Measurements from ENCODE around the gene ANGPT4.

Gene ANGPT4

GRCh38 chr20:934186-934840 is 18.2 kb upstream of the ANGPT4 start:
- DNase-seq = no peak

- no peak for DNase-seq
Measured at GRCh38 chr20:933029-933428, 16.9 kb upstream of the ANGPT4 start.

- no peak for DNase-seq
Measured at GRCh38 chr20:931401-931800, 15.3 kb upstream of the ANGPT4 start.

GRCh38 chr20:926670-927069 is 10.5 kb upstream of the ANGPT4 start:
- DNase-seq = no peak

GRCh38 chr20:925516-925915 is 9.4 kb upstream of the ANGPT4 start:
- DNase-seq = no peak

- DNase-seq = no peak
Measured at GRCh38 chr20:924639-925038, 8.5 kb upstream of the ANGPT4 start.

GRCh38 chr20:922781-923180 is 6.6 kb upstream of the ANGPT4 start:
- no peak for DNase-seq

GRCh38 chr20:921068-921467 is 4.9 kb upstream of the ANGPT4 start:
- DNase-seq = no peak

GRCh38 chr20:920311-920710 is 4.2 kb upstream of the ANGPT4 start:
- DNase-seq = no peak

- DNase-seq = no peak
Measured at GRCh38 chr20:919491-919916, 3.4 kb upstream of the ANGPT4 start.

GRCh38 chr20:917416-917815 is 1.3 kb upstream of the ANGPT4 start:
- no peak for DNase-seq

- no peak for DNase-seq
Measured at GRCh38 chr20:916825-917224, 691 bp upstream of the ANGPT4 start.

GRCh38 chr20:914727-915498 is 1.2 kb downstream of the ANGPT4 start:
- DNase-seq = no peak

GRCh38 chr20:913306-913849 is 2.8 kb downstream of the ANGPT4 start:
- DNase-seq = no peak

- no peak for DNase-seq
Measured at GRCh38 chr20:911882-912600, 4.1 kb downstream of the ANGPT4 start.

- peak; percentile 7 for DNase-seq
Measured at GRCh38 chr20:910870-911770, 5.0 kb downstream of the ANGPT4 start.

- no peak for DNase-seq
Measured at GRCh38 chr20:910132-910869, 5.8 kb downstream of the ANGPT4 start.

- no peak for DNase-seq
Measured at GRCh38 chr20:909641-910040, 6.5 kb downstream of the ANGPT4 start.

- no peak for DNase-seq
Measured at GRCh38 chr20:906703-907270, 9.3 kb downstream of the ANGPT4 start.

GRCh38 chr20:906001-906520 is 10.1 kb downstream of the ANGPT4 start:
- DNase-seq = no peak

- no peak for DNase-seq
Measured at GRCh38 chr20:905396-905961, 10.7 kb downstream of the ANGPT4 start.

Data from activated CD4-positive, alpha-beta T cell treated with anti-CD3 and anti-CD28 coated beads for 48 hours (primary cell).